Measurements from ENCODE around the gene HHAT.

Gene HHAT

DNA sequence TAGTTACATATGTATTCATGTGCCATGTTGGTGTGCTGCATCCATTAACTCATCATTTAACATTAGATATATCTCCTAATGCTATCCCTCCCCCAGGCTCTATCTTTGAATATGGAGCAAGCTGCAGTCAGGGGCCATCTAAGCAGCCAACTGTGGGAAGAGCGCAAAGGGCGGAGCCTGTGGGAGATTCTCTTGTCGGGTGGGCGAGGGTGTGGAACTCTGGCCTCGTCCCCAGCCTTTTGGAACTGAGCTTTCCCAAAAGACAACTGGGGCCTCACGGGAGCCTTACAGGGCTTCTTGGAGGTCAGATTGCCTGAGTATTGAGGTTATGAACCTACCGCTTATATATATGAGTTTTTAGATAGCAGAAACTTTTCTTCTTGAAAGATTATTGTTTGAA lies 117.2 kb downstream of the HHAT start:
- TF ChIP-seq, protein P1, sequence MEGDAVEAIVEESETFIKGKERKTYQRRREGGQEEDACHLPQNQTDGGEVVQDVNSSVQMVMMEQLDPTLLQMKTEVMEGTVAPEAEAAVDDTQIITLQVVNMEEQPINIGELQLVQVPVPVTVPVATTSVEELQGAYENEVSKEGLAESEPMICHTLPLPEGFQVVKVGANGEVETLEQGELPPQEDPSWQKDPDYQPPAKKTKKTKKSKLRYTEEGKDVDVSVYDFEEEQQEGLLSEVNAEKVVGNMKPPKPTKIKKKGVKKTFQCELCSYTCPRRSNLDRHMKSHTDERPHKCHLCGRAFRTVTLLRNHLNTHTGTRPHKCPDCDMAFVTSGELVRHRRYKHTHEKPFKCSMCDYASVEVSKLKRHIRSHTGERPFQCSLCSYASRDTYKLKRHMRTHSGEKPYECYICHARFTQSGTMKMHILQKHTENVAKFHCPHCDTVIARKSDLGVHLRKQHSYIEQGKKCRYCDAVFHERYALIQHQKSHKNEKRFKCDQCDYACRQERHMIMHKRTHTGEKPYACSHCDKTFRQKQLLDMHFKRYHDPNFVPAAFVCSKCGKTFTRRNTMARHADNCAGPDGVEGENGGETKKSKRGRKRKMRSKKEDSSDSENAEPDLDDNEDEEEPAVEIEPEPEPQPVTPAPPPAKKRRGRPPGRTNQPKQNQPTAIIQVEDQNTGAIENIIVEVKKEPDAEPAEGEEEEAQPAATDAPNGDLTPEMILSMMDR (IDR thresholded peaks at IDR 0.05; ENCODE audit: borderline replicate concordance, insufficient read depth, low read depth, low read length): no peak
- H3K4me3 ChIP-seq (ENCODE audit: low read depth, low read length): no peak overlapping the region

DNA sequence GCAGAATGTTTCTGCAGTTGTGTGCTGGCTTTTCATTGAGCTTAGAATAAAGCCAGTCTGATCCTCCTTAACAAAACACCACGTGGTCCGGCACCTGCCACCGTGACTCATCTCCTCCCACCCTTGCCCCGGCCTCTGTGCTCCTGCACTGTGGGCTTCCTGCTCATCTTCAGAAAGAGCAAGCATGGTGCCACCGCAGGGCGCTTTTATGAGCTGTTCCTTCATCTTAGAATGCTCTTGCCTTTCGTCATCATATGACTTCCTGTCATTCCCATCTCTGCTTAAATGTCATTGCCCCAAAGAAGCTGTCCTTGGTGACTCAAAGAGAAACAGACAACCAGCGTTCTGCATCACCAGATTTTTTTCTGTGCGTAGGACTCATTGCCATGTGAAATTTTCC lies 117.8 kb downstream of the HHAT start:
- TF ChIP-seq, protein P1 (IDR thresholded peaks at IDR 0.05; ENCODE audit: borderline replicate concordance, insufficient read depth, low read depth, low read length): no peak
- H3K4me3 ChIP-seq (ENCODE audit: low read depth, low read length): no peak overlapping the region

DNA sequence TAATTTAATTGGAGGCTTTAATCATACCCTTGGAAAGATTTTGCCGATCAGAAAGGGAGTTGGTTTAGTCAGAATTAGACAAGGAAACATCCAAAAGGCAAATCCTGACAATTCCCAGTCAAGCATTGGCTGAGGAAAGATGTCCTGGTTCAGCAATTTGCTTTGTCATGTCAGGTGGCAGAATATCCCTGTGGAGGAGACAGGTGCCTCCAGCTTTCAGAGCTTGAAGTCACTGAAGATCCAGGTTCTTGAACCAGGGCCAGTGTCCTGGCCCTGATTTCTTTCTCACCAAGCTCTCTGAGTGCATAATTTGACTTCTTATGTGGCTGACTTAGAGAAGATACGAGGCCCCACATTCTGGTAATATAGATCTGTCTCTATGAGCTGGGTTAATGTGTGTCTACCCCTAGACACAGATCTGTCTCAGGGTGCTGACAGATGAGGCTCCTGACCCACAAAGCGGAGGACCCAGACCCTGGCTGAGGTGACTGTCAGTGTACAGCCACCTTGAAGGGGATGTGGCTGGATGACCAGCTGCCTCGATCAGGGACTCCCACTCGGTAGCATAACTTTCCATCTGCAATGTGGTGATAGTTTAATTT lies 118.9 kb downstream of the HHAT start:
- TF ChIP-seq, protein P1 (IDR thresholded peaks at IDR 0.05; ENCODE audit: borderline replicate concordance, insufficient read depth, low read depth, low read length): no peak
- H3K4me3 ChIP-seq (ENCODE audit: low read depth, low read length): no peak overlapping the region

DNA sequence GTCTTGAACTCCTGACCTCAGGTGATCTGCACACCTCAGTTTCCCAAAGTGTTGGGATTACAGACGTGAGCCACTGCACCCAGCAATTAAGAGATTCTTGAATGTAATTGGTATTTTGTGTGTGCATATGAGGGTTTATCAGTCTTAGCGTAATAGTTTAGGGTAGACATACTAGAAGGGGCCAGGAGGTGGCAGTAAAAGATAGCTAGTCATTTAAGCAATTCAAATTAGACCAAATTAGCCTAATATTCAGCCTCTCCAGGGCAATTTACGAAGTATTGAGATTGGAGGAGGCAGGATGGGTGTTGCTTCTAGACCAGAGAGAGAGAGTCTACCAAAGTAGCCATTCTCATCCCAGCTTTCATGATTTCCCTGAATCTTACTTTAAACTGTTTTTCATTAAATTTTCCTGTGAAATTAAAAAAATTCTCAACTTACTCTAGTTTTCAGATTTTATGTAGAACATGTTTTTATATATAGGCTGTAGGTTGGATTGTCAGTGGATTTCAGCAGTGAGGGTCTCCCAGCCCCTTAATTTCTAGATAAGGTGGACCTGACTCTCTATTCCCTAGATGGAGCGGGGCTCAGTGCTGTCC lies 119.7 kb downstream of the HHAT start:
- H3K4me3 ChIP-seq (ENCODE audit: low read depth, low read length): no peak overlapping the region
- TF ChIP-seq, protein P1 (IDR thresholded peaks at IDR 0.05; ENCODE audit: borderline replicate concordance, insufficient read depth, low read depth, low read length): peak; percentile 36; the same call in 1 of the 2 replicates

DNA sequence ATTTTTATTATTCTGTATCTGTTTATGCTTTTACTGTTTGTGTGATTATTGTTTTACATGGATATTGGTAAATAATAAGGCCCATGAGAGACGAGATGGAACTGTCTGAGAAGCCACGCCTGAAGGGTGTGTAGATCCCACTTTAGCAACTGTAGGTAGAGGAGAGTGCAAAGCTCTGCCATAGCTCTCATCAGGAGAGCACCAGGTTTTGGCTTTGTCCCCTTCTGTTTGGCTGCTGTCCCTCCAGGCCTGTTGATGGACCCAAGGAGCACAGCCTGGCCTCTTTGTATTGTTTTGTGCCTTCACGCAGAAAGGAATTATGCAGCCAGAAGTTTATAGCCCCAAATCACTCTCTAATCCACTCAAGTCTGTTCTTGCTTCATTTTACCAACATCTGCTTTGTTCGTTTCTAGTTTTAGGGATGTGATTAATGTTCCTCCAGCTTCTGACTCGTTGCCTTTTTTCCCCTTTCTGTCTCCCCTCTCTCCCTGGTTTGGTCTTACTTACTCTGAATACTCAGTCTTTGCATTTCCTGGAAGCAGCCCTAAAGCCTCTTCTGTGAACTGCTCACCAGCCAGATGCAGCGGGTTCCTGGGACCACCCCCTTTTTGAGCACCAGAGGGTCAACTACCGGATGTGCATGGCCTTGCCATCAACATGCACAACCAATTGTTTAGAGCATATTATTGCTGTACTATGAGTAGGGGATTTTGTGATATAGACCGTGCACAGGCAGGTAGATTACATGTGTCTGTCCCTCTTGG lies 127.3 kb downstream of the HHAT start:
- TF ChIP-seq, protein P1 (IDR thresholded peaks at IDR 0.05; ENCODE audit: borderline replicate concordance, insufficient read depth, low read depth, low read length): no peak

DNA sequence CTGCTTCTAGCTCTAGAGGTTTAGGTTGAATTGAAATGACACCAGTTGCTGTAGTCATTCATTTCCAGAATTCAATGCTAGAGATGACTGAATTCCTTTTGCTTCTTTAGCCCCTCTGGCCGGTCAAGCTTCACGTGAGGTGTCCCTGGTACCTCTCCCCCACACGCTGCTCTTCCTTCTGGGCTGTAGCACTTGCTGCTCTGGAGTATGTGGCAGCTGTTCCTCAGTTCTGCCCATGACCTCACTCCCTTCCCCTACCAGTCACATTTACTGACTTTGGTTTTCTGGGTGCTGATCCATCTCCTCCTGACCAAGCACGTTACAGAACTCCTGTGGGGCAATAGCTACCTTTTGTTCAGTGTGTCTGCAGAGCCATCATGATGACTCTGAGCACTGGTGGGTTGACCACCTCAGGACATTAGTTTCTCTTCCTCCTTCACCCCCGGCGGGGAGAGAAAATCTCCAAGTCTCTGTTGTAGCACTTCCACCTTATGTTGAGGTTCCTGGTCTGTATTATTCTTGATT lies 128.1 kb downstream of the HHAT start:
- TF ChIP-seq, protein P1 (IDR thresholded peaks at IDR 0.05; ENCODE audit: borderline replicate concordance, insufficient read depth, low read depth, low read length): no peak
- no peak overlapping the region for H3K4me3 ChIP-seq (ENCODE audit: low read depth, low read length)

More for the DNA sequence above, 127.3 kb downstream of the HHAT start:
- H3K4me3 ChIP-seq (ENCODE audit: low read depth, low read length): no peak overlapping the region

Measured in GM12875 (cell line).